Kidney epithelial cell (primary cell): ENCODE results near the gene ADAM30. TPM values are rescaled to one million over a fixed set of nuclear protein-coding genes. Genes with fewer than 3 reads are reported as not detected.

ENCODE experiments used
- DNase-seq: peaks from one replicate; pipeline ENCODE4 v3.0.0-alpha.2; 2010; ENCODE audit warnings: low read depth
- H3K27me3 ChIP-seq: 2 replicates; pipeline ENCODE4 v1.6.0; 2011; ENCODE audit warnings: low read length; ENCODE audit not compliant: control insufficient read depth, insufficient read depth
- H3K36me3 ChIP-seq: 2 replicates; pipeline ENCODE4 v1.5.1; 2011; ENCODE audit warnings: low read length; ENCODE audit not compliant: control insufficient read depth, insufficient read depth
- H3K4me3 ChIP-seq: 2 replicates; pipeline ENCODE4 v1.5.1; 2011; ENCODE audit warnings: low read depth, mild to moderate bottlenecking, control low read depth, low read length
- CTCF ChIP-seq: IDR thresholded peaks from 2 replicates; pipeline ENCODE4 v1.5.1; 2011; ENCODE audit warnings: mild to moderate bottlenecking, moderate library complexity, low read length, control low read depth, inconsistent platforms; ENCODE audit not compliant: insufficient read depth, poor library complexity, severe bottlenecking
- total RNA-seq: library from RNA; depleted of rRNA; stranded (reverse); fragments of >200 nt; gene quantifications from 2 replicates; pipeline ENCODE4 v1.2.3, GENCODE V29; 2015

Gene ADAM30
- total RNA-seq, 1 donor from 2014 or later = not detected

DNA sequence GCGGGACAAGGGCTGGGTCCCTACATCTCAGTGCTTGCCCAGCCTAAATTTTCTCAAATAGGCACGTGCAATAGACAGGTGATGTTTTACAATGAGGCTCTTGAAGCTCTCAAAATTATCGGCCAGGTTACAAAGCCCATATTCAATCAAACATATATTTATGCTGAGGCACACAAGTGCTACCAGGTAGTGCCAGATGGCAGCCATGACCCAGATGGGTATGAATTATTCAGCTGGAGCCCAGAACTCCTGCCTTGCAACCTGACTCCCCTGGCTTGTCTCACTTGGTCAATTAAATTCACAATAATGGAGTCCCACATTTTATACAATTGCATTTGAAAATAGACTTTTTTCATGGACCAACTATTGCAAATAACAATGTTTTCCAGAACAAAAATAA is 12.3 kb upstream of the ADAM30 start:
- no peak for DNase-seq
- H3K36me3 ChIP-seq = no peaks in the 10 kb centered on the region
- no peak for TF ChIP-seq CTCF

DNA sequence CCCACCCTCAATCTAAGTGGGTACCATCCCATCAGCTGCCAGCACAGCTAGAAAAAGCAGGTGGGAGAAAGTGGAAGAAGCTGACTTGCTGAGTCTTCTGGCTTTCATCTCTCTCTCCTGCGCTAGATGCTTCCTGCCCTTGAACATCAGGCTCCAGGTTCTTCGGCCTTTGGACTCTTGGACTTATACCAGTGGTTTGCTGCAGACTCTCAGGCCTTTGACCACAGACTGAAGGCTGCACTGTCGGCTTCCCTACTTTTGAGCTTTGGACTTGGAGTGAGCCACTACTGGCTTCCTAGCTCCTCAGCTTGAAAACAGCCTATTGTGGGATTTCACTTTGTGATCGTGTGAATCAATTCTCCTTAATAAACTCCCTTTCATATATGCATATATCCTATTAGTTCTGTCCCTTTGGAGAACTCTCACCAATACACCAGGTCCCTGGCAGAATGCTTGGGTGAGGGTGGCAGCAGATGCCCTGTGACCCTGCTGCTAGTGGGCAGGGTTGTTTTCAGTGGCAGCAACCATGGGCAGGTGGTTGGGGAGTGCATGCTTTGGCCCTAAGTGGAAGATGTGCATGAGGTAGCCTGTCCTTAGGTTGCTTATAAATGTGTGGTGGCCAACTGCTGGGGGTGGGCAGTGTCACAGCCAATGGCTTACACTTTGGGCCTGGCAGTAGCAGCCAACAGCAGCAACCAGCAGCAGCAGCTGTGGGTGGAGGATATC is 10.8 kb upstream of the ADAM30 start:
- no peak for DNase-seq
- no peak for TF ChIP-seq CTCF
- no peak overlapping the region for H3K4me3 ChIP-seq
- H3K36me3 ChIP-seq = no peaks in the 10 kb centered on the region
- no peaks in the 10 kb centered on the region for H3K27me3 ChIP-seq

More for the DNA sequence above, 12.3 kb upstream of the ADAM30 start:
- Histone ChIP-seq H3K27me3 (no peaks in the 10 kb centered on the region), H3K4me3 (no peak overlapping the region)

- no peak for DNase-seq
- Histone ChIP-seq H3K36me3 (no peaks in the 10 kb centered on the region), H3K4me3 (no peak overlapping the region), H3K27me3 (no peaks in the 10 kb centered on the region)
- TF ChIP-seq CTCF = no peak
Observed at GRCh38 chr1:119903443-119903835, 7.1 kb upstream of the ADAM30 start.

DNA sequence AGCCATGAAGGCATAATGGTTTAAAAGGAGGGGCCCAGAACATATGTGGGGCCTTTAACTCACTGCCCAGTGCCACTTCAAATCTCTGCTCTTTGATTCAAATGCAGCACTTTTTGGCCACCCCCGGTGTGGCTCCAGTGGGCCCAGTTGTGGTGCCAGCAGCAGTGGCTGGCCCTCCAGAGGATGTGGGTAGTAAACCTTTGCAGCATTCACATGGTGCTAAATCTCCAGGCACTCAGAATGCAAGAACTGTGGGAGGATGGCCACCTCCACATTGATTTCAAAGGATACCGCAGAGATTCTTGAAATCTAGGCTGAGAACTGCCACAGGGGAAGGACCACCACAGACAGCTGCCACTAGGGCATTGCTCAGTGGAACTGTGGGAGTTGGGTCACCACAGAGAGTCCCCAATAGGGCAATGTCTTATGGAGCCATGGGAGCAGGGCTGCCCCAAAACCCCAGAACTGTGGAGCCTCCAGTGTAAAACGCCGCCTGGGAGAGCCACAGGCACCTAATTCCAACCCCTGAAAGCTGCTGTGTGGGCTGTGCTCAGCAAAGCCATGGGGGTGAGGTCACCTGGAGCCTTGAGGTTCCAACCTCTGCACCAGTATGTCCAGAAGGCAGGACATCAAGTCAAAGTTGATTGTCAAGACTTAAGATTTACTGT is 6.6 kb upstream of the ADAM30 start:
- Histone ChIP-seq H3K4me3 (no peak overlapping the region), H3K27me3 (no peaks in the 10 kb centered on the region), H3K36me3 (no peaks in the 10 kb centered on the region)
- DNase-seq = no peak
- TF ChIP-seq CTCF = no peak

DNA sequence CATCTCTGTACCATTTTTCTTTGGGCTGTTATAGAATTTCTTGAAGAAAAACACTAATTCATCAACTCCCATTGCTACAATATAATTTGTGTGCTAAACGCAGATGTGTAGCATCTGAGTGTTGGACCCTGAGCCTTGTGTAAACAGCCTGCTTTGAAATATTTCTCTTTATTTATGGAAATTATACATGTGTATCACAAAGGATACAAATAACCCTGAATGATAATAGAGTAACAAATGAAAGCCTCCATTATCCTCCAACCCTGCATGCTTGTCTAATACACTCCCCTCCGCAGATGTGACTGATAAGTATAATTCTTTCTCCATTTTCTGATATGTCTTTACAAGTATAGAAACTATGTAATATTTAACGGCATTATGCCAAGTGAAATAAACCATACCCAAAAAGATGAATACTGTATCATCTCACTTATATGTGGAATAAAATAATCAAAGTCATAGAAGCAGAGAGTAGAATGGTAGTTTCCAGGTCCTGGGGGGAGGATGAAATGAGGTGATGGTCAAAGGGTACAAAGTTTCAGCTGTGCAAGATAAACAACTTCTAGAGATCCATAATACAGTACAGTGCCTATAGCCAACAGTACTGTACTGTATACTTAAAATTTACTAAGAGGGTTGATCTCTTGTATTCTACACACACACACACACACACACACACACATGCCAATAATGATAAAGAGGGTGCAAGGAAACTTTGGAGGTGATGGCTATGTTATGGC is 2.8 kb upstream of the ADAM30 start:
- DNase-seq = no peak
- no peak for TF ChIP-seq CTCF
- Histone ChIP-seq H3K36me3 (no peaks in the 10 kb centered on the region), H3K27me3 (no peaks in the 10 kb centered on the region), H3K4me3 (no peak overlapping the region)
